IMR-90 (cell line): ENCODE measurements around the gene SMTN. TPM values are rescaled to one million over a fixed set of nuclear protein-coding genes. Genes with fewer than 3 reads are reported as not detected.

Experiments used
- ATAC-seq: fragments of 200-7000 bp; cut with Tn5 transposase; 2 replicates; pipeline ENCODE4 v1.9.1; 2020; ENCODE audit warnings: low read depth, mild to moderate bottlenecking, moderate library complexity
- BruUV-seq: library from RNA; stranded (reverse); fragments of 400-500 nt; replicated peaks from 2 replicates; lab custom pipeline; 2021; lab: Mats Ljungman, UMichigan
- CTCF ChIA-PET: fragments of 300-600 bp; formaldehyde crosslinking; extraction: SDS; loops from one replicate; lab custom pipeline; 2021; ENCODE audit warnings: antibody characterized with exemption; lab: Yijun Ruan, JAX
- POLR2A ChIA-PET: fragments of 300-600 bp; sonication (Branson Sonifier 250); formaldehyde crosslinking; loops from one replicate; lab custom pipeline; 2022; ENCODE audit warnings: antibody characterized with exemption; ENCODE audit not compliant: unreplicated experiment; lab: Charles Lee
- DNase-seq: peaks from one replicate; pipeline ENCODE4 v3.0.0; 2013
- H2AFZ ChIP-seq: replicated peaks from 2 replicates; pipeline ENCODE3; 2013; ENCODE audit warnings: low read length, mild to moderate bottlenecking; ENCODE audit not compliant: poor library complexity
- H2AK5ac ChIP-seq: 2 replicates; pipeline ENCODE4 v1.6.1; 2013; ENCODE audit warnings: low read depth, low read length, inconsistent platforms
- H2AK9ac ChIP-seq: replicated peaks from 2 replicates; pipeline ENCODE3; 2013; ENCODE audit warnings: mild to moderate bottlenecking, low read depth, low read length, moderate library complexity; ENCODE audit not compliant: poor library complexity
- H2BK120ac ChIP-seq: 2 replicates; pipeline ENCODE4 v1.6.1; 2013; ENCODE audit warnings: low read depth, low read length, inconsistent platforms
- H2BK15ac ChIP-seq: 3 replicates; pipeline ENCODE4 v1.6.1; 2013; ENCODE audit warnings: low read depth, low read length, inconsistent platforms
- H2BK20ac ChIP-seq: 2 replicates; pipeline ENCODE4 v1.6.1; 2013; ENCODE audit warnings: low read depth, mild to moderate bottlenecking, inconsistent platforms, low read length, moderate library complexity
- H2BK5ac ChIP-seq: 2 replicates; pipeline ENCODE4 v1.6.1; 2013; ENCODE audit warnings: mild to moderate bottlenecking, low read depth, low read length, inconsistent platforms; ENCODE audit not compliant: poor library complexity, severe bottlenecking
- H3K14ac ChIP-seq: replicated peaks from 2 replicates; pipeline ENCODE4 v1.6.1; 2013; ENCODE audit warnings: low read depth, low read length, inconsistent platforms
- H3K18ac ChIP-seq: 2 replicates; pipeline ENCODE4 v1.6.1; 2013; ENCODE audit warnings: low read depth, low read length, control low read depth
- H3K23ac ChIP-seq: 2 replicates; pipeline ENCODE4 v1.6.1; 2013; ENCODE audit warnings: low read depth, low read length, inconsistent platforms
- H3K27ac ChIP-seq: 2 replicates; pipeline ENCODE4 v1.5.1; 2013; ENCODE audit warnings: mild to moderate bottlenecking, control low read depth, low read length; ENCODE audit not compliant: insufficient read depth
- H3K27me3 ChIP-seq: 2 replicates; pipeline ENCODE4 v1.6.1; 2013; ENCODE audit warnings: low read length; ENCODE audit not compliant: control insufficient read depth, insufficient read depth
- H3K36me3 ChIP-seq: 2 replicates; pipeline ENCODE4 v1.6.1; 2013; ENCODE audit warnings: low read length, mixed read lengths; ENCODE audit not compliant: control insufficient read depth, insufficient read depth
- H3K4ac ChIP-seq: 2 replicates; pipeline ENCODE4 v1.6.1; 2013; ENCODE audit warnings: low read depth, low read length, inconsistent platforms
- H3K4me1 ChIP-seq: 2 replicates; pipeline ENCODE4 v1.6.1; 2013; ENCODE audit warnings: low read length, mixed read lengths; ENCODE audit not compliant: control insufficient read depth, insufficient read depth
- H3K4me2 ChIP-seq: 2 replicates; pipeline ENCODE4 v1.6.1; 2013; ENCODE audit warnings: low read depth, mild to moderate bottlenecking, control low read depth, low read length, moderate library complexity
- H3K4me3 ChIP-seq: 2 replicates; pipeline ENCODE4 v1.5.1; 2013; ENCODE audit warnings: low read depth, mild to moderate bottlenecking, control low read depth, low read length, moderate library complexity; ENCODE audit not compliant: insufficient read depth
- H3K56ac ChIP-seq: 2 replicates; pipeline ENCODE4 v1.6.1; 2013; ENCODE audit warnings: low read length, inconsistent platforms; ENCODE audit not compliant: insufficient read depth; ENCODE audit errors: extremely low read depth
- H3K79me1 ChIP-seq, 2 experiments: 2 replicates each; pipeline ENCODE4 v1.6.1; 2013; ENCODE audit warnings: low read length in 2 of 2, inconsistent platforms in 1 of 2, low read depth in 1 of 2
- H3K9ac ChIP-seq: 2 replicates; pipeline ENCODE4 v1.6.1; 2013; ENCODE audit warnings: low read depth, low read length, control low read depth
- H3K9me1 ChIP-seq: 2 replicates; pipeline ENCODE4 v1.6.1; 2013; ENCODE audit warnings: low read length, inconsistent platforms; ENCODE audit not compliant: insufficient read depth
- H3K9me3 ChIP-seq: 2 replicates; pipeline ENCODE4 v1.6.1; 2013; ENCODE audit warnings: low read length; ENCODE audit not compliant: control insufficient read depth, insufficient read depth
- H4K20me1 ChIP-seq: 2 replicates; pipeline ENCODE4 v1.6.1; 2013; ENCODE audit warnings: low read length, inconsistent platforms; ENCODE audit not compliant: insufficient read depth
- H4K5ac ChIP-seq: 2 replicates; pipeline ENCODE4 v1.6.1; 2013; ENCODE audit warnings: mild to moderate bottlenecking, low read depth, low read length, control low read depth
- H4K8ac ChIP-seq, 2 experiments: 2 replicates each; pipeline ENCODE4 v1.6.1; 2013; ENCODE audit warnings: low read depth in 2 of 2, low read length in 2 of 2, control low read depth in 1 of 2, inconsistent platforms in 1 of 2
- H4K91ac ChIP-seq: 2 replicates; pipeline ENCODE4 v1.6.1; 2013; ENCODE audit warnings: low read depth, low read length, inconsistent platforms; ENCODE audit not compliant: insufficient read depth
- BHLHE40 ChIP-seq: fragments of 150-350 bp; IDR thresholded peaks from 2 replicates; pipeline ENCODE4 v1.6.1; 2016; ENCODE audit warnings: mild to moderate bottlenecking, low read depth, low read length
- CHD1 ChIP-seq: IDR thresholded peaks from 2 replicates; pipeline ENCODE4 v1.6.1; 2012; ENCODE audit warnings: low read depth, low read length, improper control_type of control experiment
- FOS ChIP-seq: fragments of 150-350 bp; IDR thresholded peaks from 2 replicates; pipeline ENCODE4 v1.6.1; 2016; ENCODE audit warnings: low read depth, low read length
- MAFK ChIP-seq: IDR thresholded peaks from 2 replicates; pipeline ENCODE4 v1.6.1; 2012; ENCODE audit warnings: low read depth, low read length, improper control_type of control experiment
- MXI1 ChIP-seq: IDR thresholded peaks from 2 replicates; pipeline ENCODE4 v1.6.1; 2012; ENCODE audit warnings: low read depth, mild to moderate bottlenecking, low read length, moderate library complexity, borderline replicate concordance
- NFE2L2 ChIP-seq: fragments of 150-350 bp; IDR thresholded peaks from 2 replicates; pipeline ENCODE4 v1.6.1; 2016; ENCODE audit warnings: low read depth, mild to moderate bottlenecking, low read length
- POLR2A ChIP-seq: IDR thresholded peaks from 2 replicates; pipeline ENCODE4 v1.6.1; 2012; ENCODE audit warnings: mild to moderate bottlenecking, low read depth, low read length
- RAD21 ChIP-seq: IDR thresholded peaks from 2 replicates; pipeline ENCODE4 v1.6.1; 2012; ENCODE audit warnings: low read length, improper control_type of control experiment
- RCOR1 ChIP-seq: IDR thresholded peaks from 2 replicates; pipeline ENCODE4 v1.6.1; 2012; ENCODE audit warnings: mild to moderate bottlenecking, low read length, improper control_type of control experiment; ENCODE audit not compliant: insufficient replicate concordance
- RFX5 ChIP-seq: IDR thresholded peaks from 2 replicates; pipeline ENCODE4 v1.8.0; 2012; ENCODE audit warnings: low read depth, mild to moderate bottlenecking, low read length, moderate library complexity
- SMC3 ChIP-seq: fragments of 150-350 bp; IDR thresholded peaks from 2 replicates; pipeline ENCODE4 v1.6.1; 2016; ENCODE audit warnings: low read depth, mild to moderate bottlenecking, antibody characterized with exemption, low read length, moderate library complexity
- WGBS, 2 experiments: methylation state at CpG; one replicate each; pipeline versions ENCODE4 v1.1.5 to v1.1.7; 2013; ENCODE audit warnings: missing lambda C conversion rate in 2 of 2; ENCODE audit not compliant: insufficient read length in 1 of 2; ENCODE audit errors: extremely low coverage in 2 of 2; 5-methylcytosine and 5-hydroxymethylcytosine counted together
- dilution Hi-C: fragments of 300-500 bp; cut with HindIII; formaldehyde crosslinking; loops from one replicate; pipeline ENCODE4 v1.14.3; 2018; ENCODE audit warnings: low sequenced_read_pairs; ENCODE audit not compliant: unreplicated experiment
- in situ Hi-C: fragments of 300-500 bp; cut with MboI; formaldehyde crosslinking; loops from 3 replicates; pipeline ENCODE4 v1.14.3; 2019; ENCODE audit warnings: low sequenced_read_pairs, inconsistent platforms, mixed read lengths
- intact Hi-C: fragments of 100-400 bp; cut with micrococcal nuclease; formaldehyde crosslinking; loops from 2 replicates; pipeline ENCODE4 v1.10.0; 2022
- polyA plus RNA-seq, 3 experiments: library from polyadenylated mRNA; depleted of rRNA; stranded (reverse); fragments of >200 nt; gene quantifications; 2 replicates each; pipeline ENCODE4 v1.2.3, GENCODE V29; 2012; ENCODE audit warnings: low replicate concordance in 1 of 3
- total RNA-seq: library from RNA; depleted of rRNA; stranded (reverse); fragments of >200 nt; gene quantifications from 2 replicates; pipeline ENCODE4 v1.2.3, GENCODE V29; 2012
- TF ChIP-seq, protein P1 (sequence below): fragments of 150-350 bp; IDR thresholded peaks from 2 replicates; pipeline ENCODE4 v1.6.1; 2017; ENCODE audit warnings: mild to moderate bottlenecking, antibody characterized with exemption, low read length, low read depth
- TF ChIP-seq, protein P2 (sequence below): conservative IDR thresholded peaks from 2 replicates; pipeline ENCODE4 v1.5.1; 2012; ENCODE audit warnings: mild to moderate bottlenecking, low read depth, low read length, improper control_type of control experiment

Gene SMTN
- total and polyA plus RNA-seq, 2 of the 4 experiments (the other 2 are of a cell fraction), result 53.6 to 63.7 TPM

DNA sequence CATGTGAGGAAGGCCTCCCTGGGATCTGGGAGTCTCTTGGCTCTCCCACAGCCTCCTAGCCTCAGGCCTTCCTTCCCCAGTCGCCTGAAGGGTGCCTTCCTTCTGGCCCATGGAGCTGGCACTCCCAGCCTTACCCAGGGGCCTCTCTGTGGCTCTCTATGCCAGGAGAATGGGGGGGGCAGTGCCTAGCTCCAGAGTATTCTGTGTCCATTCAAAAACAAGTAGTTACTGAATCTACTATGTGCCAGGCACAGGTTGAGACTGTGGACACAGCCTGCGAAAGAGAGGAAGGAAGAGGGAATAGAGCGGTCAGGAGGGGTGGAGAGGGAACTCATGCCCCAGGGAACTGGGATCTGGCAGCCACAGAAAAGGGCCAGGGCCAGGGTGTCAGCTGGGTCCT is 61.9 kb downstream of the SMTN start:
- H3K36me3 ChIP-seq, result no peaks in the 10 kb centered on the region
- in situ Hi-C loops, result no loop called here
- ChIA-PET CTCF (interaction anchor here (0.6 kb wide), 1 partner anchor 223 kb away, joined by 9 read pairs; no protein-coding TSS in a partner anchor), POLR2A (interaction anchor here (0.6 kb wide), 1 partner anchor 192 kb away, joined by 3 read pairs; no protein-coding TSS in a partner anchor)
- H3K27me3 ChIP-seq, result peaks cover 27% of the 10 kb centered on the region
- no peak overlapping the region for H3K18ac ChIP-seq
- BruUV-seq, result no TSS peak
- no peak overlapping the region for H3K4me2 ChIP-seq
- H4K8ac ChIP-seq, result no peak overlapping the region
- DNase-seq, result no peak
- WGBS, 2 experiments, result 90% methylated on average over 2 of the region's 3 CpGs; no CpG with 5 or more reads in 1 of the 2 experiments
- H3K9me1 ChIP-seq, result 0 out of 2 replicates have a peak, but pooled peaks cover 5% of the 10 kb centered on the region
- no peak overlapping the region for H3K23ac ChIP-seq
- no peak for ATAC-seq
- no peak overlapping the region for H3K9ac ChIP-seq
- no peak overlapping the region for H4K5ac ChIP-seq
- H3K4me1 ChIP-seq, result no peaks in the 10 kb centered on the region
- H3K56ac ChIP-seq, result no peak overlapping the region
- H3K4ac ChIP-seq, result no peak overlapping the region
- no peak overlapping the region for H2BK20ac ChIP-seq
- no peak overlapping the region for H3K4me3 ChIP-seq
- H4K91ac ChIP-seq, result no peak overlapping the region
- H3K27ac ChIP-seq, result no peak overlapping the region
- no peaks in the 10 kb centered on the region for H4K20me1 ChIP-seq
- H2BK15ac ChIP-seq, result no peak overlapping the region
- no peak overlapping the region for H2AFZ ChIP-seq
- H2AK9ac ChIP-seq, result no peak overlapping the region
- intact Hi-C loops, result no loop called here
- TF ChIP-seq SMC3, result no peak
- TF ChIP-seq POLR2A, result no peak
- no peak for TF ChIP-seq RCOR1
- TF ChIP-seq MAFK, result no peak
- TF ChIP-seq MXI1, result no peak
- TF ChIP-seq NFE2L2, result no peak
- TF ChIP-seq RAD21, result no peak
- no peak for TF ChIP-seq FOS
- TF ChIP-seq BHLHE40, result no peak
- TF ChIP-seq RFX5, result no peak
- TF ChIP-seq CHD1, result no peak
- TF ChIP-seq, protein P1, sequence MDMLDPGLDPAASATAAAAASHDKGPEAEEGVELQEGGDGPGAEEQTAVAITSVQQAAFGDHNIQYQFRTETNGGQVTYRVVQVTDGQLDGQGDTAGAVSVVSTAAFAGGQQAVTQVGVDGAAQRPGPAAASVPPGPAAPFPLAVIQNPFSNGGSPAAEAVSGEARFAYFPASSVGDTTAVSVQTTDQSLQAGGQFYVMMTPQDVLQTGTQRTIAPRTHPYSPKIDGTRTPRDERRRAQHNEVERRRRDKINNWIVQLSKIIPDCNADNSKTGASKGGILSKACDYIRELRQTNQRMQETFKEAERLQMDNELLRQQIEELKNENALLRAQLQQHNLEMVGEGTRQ, result no peak
- TF ChIP-seq, protein P2, sequence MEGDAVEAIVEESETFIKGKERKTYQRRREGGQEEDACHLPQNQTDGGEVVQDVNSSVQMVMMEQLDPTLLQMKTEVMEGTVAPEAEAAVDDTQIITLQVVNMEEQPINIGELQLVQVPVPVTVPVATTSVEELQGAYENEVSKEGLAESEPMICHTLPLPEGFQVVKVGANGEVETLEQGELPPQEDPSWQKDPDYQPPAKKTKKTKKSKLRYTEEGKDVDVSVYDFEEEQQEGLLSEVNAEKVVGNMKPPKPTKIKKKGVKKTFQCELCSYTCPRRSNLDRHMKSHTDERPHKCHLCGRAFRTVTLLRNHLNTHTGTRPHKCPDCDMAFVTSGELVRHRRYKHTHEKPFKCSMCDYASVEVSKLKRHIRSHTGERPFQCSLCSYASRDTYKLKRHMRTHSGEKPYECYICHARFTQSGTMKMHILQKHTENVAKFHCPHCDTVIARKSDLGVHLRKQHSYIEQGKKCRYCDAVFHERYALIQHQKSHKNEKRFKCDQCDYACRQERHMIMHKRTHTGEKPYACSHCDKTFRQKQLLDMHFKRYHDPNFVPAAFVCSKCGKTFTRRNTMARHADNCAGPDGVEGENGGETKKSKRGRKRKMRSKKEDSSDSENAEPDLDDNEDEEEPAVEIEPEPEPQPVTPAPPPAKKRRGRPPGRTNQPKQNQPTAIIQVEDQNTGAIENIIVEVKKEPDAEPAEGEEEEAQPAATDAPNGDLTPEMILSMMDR, result no peak
- dilution Hi-C loops, result no loop called here
- H3K79me1 ChIP-seq, result no peaks in the 10 kb centered on the region
- no peak overlapping the region for H2BK120ac ChIP-seq
- no peak overlapping the region for H2AK5ac ChIP-seq
- H2BK5ac ChIP-seq, result no peak overlapping the region
- H3K9me3 ChIP-seq, result peaks cover 4% of the 10 kb centered on the region; the same call in 1 of the 2 replicates
- H3K14ac ChIP-seq, result no peak overlapping the region
